HG03439 (cell line): Measurements from ENCODE around the gene KLB.

Experiments used
- ATAC-seq: cut with Tn5 transposase; IDR thresholded peaks from one replicate; pipeline ENCODE4 v1.9.1; 2021; ENCODE audit warnings: mild to moderate bottlenecking, moderate library complexity; ENCODE audit not compliant: unreplicated experiment

Gene KLB

GRCh38 chr4:39458505-39459300, 52.0 kb downstream of the KLB start, which contains the start of the genes LIAS and RPL9:
Gene LIAS (plus strand): TSS chr4:39459056. CDS start chr4:39459118, 62 bp downstream.
Gene RPL9 (minus strand): TSS chr4:39458922. CDS start chr4:39458439, 483 bp downstream.
- ATAC-seq: peak; percentile 86

- ATAC-seq: no peak
Observed at GRCh38 chr4:39464886-39465501, 58.3 kb downstream of the KLB start.

GRCh38 chr4:39466747-39467146, 60.0 kb downstream of the KLB start:
- no peak for ATAC-seq

DNA sequence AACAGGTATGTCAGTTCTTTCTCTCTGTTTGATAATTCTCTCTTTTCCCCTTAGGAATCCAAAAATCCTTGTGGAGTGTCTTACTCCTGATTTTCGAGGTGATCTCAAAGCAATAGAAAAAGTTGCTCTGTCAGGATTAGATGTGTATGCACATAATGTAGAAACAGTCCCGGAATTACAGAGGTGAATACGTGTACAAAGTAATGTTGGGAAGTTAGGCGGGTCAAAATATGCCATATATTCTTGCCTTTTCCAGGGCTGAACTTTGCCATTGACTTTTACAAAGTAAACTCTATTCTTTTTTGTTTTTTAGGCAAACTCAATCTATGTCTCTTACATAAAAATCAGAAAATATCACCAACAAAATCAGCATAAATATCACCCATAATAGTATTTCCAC, 60.7 kb downstream of the KLB start:
- ATAC-seq: no peak

DNA sequence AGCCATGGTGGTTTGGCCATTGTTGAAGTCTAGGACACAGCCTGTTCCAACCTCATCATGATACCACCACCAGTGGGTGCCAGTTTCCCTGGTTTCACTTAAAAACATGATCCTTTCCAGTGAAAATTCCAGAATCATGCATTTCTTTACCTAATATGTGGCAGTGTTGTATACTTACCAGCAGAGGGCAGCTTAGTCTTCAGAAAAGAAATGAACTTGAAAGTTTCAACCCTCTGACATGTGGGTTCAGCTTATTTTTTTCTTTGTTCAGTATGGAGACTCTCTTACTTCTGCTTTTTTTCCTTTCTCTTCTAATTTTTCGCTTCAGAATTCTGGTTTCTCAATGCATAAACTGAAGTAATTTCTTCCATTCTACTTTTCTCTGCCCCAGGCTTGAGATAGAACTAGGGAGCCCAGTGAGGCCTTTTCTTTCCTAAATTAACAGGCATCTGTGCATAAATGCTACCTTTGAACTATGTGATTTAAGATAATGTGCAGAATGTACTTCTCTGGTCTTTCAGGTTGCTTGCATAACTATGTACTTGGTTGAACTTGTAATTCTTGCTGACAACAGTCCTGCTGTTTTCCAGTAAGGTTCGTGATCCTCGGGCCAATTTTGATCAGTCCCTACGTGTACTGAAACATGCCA, 62.8 kb downstream of the KLB start:
- no peak for ATAC-seq

- ATAC-seq: no peak
Observed at GRCh38 chr4:39470402-39470801, 63.7 kb downstream of the KLB start.

DNA sequence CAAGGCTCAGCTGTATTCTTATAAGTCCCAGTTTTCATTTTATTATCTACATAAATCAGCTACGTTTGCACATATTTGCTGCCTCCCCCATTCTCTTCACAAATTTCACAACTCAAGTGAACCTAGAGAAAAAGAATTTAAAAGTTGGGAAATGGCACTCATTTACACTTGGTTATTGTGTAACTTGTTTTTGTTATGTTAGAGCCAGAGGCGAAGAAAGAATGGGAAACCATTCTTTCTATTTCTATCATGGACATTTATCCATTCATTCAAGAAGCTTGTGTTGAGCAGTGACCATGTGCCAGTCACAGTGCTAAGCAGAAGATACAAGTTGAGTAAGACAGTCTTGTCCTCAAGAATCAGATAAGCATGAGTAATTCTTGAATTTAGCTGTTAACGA, 65.7 kb downstream of the KLB start:
- ATAC-seq: no peak

DNA sequence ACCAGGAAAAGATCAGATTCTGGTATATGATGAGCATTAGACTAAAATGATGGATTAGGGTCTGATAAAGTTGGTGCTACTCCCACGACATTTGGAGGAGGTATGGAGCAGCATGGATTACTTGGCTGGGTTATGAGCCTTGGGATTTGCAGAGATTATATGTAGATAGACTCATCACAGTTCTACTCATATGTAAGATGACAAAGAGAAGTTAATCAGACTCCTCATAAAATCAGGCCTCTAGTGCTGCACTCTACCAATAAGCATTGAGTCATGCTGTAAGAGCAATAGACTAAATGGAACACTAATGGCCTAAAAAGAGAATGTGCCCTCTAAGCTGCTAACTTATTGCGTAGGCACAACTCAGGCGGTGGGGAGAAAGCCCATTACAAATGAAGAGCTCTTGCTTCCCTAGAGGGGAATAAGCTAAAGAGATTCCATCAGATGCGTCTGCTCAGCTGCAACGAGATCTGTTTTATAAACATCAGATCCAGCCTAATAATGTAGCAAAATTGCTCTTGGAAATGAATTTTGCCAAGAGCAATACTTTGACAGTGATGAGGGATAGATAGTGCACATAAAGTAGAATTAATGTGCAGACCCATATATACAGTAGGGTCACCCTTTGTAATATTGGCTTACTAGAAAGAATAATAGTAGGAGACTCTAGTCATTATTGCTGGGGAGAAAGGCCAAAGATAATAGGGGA, 69.6 kb downstream of the KLB start:
- no peak for ATAC-seq

GRCh38 chr4:39480251-39480650, 73.5 kb downstream of the KLB start:
- no peak for ATAC-seq

GRCh38 chr4:39480902-39481695, 74.4 kb downstream of the KLB start:
- no peak for ATAC-seq

DNA sequence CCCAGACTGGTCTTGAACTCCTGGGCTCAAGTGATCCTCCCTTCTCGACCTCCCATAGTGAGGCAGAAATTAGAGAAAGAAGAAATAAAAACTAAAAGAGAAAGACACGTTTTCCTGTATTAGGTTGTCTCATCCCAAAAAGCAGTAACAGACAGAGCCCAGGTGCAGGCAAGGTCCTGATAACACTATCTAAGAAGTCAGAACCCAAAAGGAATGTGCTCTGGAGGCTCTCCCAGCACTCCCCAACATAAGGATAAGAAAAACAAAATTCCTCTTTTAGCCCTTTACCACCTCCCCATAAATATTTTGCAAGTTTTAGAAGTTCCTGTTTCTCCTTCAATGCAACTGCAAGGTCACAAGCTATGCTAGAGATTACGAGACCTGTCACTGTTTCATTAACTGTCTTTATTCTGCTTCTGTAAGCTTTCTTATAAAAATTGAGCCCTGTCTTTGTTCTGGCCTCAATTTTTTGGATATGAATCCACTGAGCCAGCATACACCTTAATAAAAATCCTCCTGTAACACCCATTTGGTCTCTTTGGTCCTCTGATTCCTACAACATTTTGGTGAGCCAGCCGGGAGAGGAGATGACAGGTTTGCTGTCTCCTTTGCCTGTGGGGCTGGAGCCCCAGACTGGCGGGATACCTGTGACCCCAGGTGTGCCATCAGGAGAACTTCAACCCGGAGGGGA, 78.0 kb downstream of the KLB start:
- ATAC-seq: no peak

DNA sequence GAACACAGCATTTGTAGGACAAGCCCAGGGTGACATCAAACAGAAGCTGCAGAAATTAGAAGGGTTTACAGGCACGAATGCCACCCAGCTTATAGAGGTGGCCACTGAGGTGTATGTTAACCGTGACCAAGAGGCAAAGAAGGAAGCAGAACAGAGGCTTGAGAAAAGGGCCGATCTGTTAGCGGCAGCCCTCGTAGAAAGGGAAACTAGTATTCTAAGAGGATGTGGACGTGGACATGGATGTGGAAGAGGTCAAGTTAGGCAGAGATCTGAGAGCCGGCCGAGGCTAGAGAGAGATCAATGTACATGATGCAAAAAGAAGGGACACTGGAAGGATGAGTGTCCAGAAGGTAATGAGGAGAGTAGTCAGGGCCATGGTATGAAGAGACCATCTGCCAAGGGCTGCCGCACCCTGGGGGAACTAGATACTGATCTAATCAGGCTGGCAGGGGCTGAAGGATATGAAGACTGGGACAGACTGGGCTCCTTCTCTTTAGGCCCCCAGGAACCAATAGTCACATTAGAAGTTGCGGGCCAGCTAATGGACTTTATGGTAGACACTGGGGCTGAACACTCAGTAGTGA, 79.6 kb downstream of the KLB start:
- no peak for ATAC-seq

GRCh38 chr4:39490322-39490721, 83.6 kb downstream of the KLB start:
- ATAC-seq: no peak

GRCh38 chr4:39494354-39494753, 87.6 kb downstream of the KLB start:
- no peak for ATAC-seq

GRCh38 chr4:39495446-39496213, 88.9 kb downstream of the KLB start:
- ATAC-seq: no peak

DNA sequence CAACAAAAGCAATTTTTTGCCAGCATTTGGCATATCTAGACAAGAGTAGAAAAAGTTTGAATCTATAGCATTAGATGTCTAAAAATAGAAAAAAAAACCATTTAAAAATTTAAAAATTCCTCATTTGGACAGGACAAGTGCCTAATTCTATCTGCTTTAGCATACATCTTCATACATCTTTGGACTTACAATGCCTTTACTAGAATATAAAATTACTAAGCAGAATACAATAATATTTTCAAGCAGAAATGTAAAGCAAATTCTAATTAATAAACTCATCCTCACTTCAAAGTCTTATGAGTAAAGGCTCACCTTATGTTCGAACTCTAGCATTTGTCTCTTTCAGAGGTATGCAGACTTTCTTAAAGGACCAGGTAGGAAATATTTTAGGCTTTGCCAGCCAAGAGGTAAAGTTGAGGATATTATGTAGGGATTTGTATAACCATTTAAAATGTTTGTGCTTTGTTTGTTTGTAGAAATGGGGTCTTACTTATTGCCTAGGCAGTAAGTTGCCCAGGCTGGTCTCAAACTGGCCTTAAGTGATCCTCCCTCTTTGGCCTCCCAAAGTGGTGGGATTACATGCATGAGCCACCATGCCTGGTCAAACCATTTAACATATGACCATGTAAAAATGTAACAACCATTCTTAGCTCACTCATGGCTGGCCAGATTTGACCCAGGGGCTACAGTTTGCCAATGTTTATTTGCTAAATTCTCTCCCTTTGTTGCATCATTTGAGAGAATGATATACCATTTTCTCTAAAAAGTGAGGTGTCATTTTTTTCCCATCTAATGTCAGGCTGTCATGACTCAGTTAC, 91.4 kb downstream of the KLB start:
- no peak for ATAC-seq

DNA sequence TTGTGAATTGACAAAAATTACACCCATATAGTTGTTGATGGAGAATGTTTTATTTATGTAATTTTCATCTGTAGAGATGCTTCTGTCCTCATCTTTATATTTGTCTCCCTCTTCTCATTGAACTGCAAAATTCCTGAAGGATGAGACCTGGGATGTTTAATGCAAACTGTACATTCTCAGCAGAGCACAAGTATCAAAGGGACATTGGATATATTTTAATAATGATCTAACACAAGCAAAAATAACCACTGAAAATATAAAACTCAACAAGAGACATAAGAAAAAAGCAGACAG, 91.9 kb downstream of the KLB start:
- ATAC-seq: no peak
